ENCODE measurements around the gene SCRN2.

The SCRN2 gene

GRCh38 chr17:47840742-47841487 lies at the start of gene SCRN2:
TSS of gene SCRN2 (minus strand) at chr17:47841273. CDS start at chr17:47840843, 430 bp downstream.
- DNase-seq: peak; percentile 83 to 91 (median 90)

- peak; percentile 85 to 92 (median 89) for DNase-seq
Observed at GRCh38 chr17:47889734-47890529, 48.9 kb upstream of the SCRN2 start.

GRCh38 chr17:47888293-47888692 lies 47.2 kb upstream of the SCRN2 start:
- no peak for DNase-seq

GRCh38 chr17:47884905-47885730 lies 44.0 kb upstream of the SCRN2 start:
- DNase-seq: no peak

GRCh38 chr17:47884427-47884740 lies 43.3 kb upstream of the SCRN2 start:
- DNase-seq: no peak

GRCh38 chr17:47883589-47884426 lies 42.7 kb upstream of the SCRN2 start:
- no peak for DNase-seq

GRCh38 chr17:47882695-47883588 lies 41.9 kb upstream of the SCRN2 start:
- no peak for DNase-seq

GRCh38 chr17:47882247-47882646 lies 41.2 kb upstream of the SCRN2 start:
- peak; percentile 64 to 79 (median 77) for DNase-seq

- DNase-seq: no peak
Observed at GRCh38 chr17:47879776-47880454, 38.8 kb upstream of the SCRN2 start.

- peak; percentile 42 to 63 (median 42) for DNase-seq
Observed at GRCh38 chr17:47879028-47879585, 38.0 kb upstream of the SCRN2 start.

- no peak for DNase-seq
Observed at GRCh38 chr17:47878203-47879027, 37.3 kb upstream of the SCRN2 start.

GRCh38 chr17:47877368-47878034 lies 36.4 kb upstream of the SCRN2 start:
- no peak for DNase-seq

GRCh38 chr17:47875011-47875985 lies 34.2 kb upstream of the SCRN2 start:
- DNase-seq: no peak

GRCh38 chr17:47873200-47874090 lies 32.4 kb upstream of the SCRN2 start:
- no peak for DNase-seq

GRCh38 chr17:47872651-47873161 lies 31.6 kb upstream of the SCRN2 start:
- no peak for DNase-seq

- DNase-seq: peak; percentile 44 to 80 (median 69)
Observed at GRCh38 chr17:47872019-47872650, 31.1 kb upstream of the SCRN2 start.

Data from suppressor macrophage treated with lipopolysaccharide for 1 hour (primary cell).